Measurements from ENCODE around the gene KIAA1328.
"Not testable (repeated sequence)": the region's sequence is repeated elsewhere in the genome, so short reads cannot be mapped to it uniquely, and the experiment has no call there.

Gene KIAA1328

DNA sequence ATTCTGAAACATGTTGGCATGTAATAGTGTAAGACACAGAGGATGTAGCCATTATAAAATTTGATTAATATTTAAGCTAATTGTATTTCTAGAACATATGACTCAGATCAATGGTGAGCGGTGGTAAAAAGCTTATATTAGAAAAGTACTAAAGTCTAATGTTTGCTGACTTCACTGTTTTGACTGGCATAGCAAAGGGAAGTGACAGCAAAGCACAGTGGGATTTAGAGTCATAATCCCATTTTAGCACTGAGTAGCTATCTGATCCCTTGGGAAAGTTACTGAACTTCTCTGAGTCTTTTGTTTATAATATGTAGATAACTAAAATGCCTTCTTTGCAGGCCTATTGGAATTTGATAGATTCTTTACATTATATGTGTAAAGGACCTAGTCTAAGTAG, 60.4 kb downstream of the KIAA1328 start:
- DNase-seq: no peak

DNA sequence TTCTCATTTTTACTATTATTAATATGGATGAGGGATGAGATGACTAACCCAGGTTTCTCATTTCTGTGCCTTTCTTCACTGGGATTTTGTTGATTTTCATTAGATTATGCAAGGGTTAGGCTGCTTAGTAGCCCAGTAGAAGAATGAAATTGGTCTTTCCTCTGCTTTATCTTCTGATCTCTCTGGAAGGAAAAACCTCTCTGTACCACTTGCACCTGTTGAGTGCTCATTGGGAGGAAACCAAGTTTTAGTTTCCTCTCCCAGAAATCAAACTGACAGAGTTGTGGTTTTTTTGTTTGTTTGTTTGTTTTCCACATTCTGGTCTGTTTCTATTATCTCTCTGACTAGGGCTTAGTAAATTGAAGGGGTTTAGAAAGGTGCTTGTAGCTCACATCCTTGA, 60.8 kb downstream of the KIAA1328 start:
- DNase-seq: no peak

DNA sequence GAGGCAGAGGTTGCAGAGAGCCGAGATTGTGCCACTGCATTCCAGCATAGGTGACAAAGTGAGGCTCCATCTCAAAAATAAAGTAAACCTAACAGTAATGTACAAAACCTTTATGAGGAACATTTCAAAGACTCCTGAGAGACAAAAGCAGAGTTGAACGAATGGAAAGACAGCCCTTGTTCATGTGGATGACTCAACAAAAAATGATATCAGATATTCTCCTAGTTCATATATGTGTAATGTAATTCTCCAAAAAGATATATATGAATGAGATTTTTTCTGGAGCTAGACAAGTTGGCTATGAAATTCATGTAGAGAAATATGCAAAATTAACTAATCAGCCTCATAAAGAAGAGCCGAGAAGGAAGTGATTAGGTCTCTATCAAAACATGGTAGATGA, 61.7 kb downstream of the KIAA1328 start:
- DNase-seq: no peak

DNA sequence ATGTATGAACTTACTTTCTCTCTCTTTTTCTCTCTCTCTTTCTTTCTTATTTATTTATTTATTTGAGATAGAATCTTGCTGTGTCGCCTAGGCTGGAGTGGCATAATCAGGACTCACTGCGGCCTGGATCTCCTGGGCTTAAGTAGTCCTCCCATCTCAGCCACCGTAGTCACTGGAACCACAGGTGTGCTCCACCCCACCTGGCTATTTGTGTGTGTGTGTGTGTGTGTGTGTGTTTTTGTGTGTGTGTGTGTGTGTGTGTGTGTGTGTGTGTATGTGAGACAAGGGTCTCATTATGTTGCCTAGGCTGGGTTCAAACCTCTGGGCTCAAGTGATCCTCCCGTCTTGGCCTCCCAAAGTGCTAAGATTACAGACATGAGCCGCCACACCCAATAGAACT, 64.3 kb downstream of the KIAA1328 start:
- no peak for DNase-seq

DNA sequence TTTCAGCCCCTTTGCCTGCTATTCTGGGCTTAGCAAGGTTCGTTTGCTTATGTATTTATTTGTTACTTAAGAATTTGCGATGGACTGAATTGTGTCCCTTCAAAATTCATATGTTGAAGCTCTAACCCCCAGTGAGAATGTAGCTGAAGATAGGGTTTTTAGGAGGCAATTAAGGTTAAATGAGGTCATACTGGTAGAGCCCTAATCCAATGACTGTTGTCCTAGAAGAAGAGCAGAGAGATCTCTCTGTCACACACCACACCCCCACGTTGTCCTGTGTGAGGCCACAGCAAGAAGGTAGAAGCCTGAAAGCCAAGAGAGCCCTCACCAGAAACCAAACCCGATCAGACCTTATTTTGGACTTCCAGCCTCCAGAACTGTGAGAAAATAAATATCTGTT, 66.7 kb downstream of the KIAA1328 start:
- no peak for DNase-seq

DNA sequence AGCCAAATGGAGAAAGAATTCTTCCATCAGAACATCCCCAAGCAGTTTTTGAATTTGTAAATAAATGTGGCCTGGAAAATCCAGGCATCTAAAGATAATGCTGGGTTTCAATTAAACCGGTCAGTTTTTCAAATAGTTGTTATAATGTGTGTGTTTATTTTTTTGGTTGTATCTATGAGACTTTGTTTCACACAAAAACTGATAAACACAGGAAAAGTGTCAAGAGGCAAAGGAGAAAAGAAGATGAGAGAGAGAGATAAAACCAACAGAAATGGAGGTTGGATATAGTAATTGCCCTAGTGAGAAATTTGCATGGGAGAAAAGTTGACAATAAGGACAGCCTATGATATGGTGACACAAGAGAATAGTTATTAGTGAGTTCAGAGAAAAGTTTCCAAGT, 68.3 kb downstream of the KIAA1328 start:
- no peak for DNase-seq

DNA sequence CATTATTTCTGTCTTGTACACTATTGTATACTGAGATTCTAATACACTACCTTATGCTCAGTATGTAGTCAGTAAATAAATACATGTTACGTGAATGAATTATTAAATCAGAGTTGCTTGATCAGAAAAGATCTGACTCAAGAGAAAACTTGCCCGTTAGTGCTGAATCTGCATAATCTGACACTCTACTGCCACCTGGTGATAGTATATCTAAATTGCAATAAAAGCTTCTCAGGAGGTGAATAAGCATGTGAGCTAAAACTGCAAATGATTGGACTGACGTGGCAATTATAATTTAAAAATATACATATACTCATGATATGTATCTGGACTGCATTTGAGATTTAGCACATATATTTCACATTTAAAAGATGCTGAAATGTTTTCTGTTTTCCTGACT, 70.4 kb downstream of the KIAA1328 start:
- no peak for DNase-seq

DNA sequence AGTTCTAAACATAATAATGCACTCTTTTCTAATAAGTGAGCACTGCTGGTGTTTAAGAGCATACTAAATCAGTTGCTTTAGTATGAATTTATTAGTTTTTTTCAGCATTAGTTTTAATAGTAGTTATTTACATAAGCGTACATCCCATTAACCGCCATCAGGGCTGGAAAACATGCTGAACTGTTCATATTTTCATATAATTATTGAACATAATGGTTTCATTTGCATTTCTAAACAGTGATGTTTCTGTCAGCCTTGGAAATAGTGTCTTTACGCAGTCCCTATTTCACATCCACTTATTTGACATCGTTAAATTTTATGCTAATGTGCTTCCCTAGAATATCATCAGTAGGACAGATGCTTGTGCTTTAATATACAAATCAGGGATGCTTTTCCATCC, 71.5 kb downstream of the KIAA1328 start:
- DNase-seq: no peak

DNA sequence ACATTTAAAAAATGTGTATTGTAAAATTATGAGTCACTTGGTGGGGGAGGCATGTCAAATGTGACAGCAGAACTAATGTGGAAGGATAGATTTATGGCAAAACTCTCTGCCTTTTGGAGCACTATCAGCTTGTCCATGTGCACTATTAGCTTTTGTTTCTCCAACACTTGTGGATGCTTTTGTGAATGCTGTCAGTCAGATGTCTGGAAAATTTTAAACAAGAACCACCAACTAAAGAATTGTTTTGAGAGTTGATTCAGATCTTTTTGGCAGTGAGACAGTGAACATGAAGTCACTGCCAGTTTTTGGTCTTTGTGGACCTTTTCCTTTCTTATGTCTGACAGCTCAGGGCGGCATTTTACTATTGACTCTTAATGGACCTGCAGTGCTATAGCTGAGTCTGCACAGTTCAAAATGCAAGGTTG, 72.4 kb downstream of the KIAA1328 start:
- DNase-seq: no peak

DNA sequence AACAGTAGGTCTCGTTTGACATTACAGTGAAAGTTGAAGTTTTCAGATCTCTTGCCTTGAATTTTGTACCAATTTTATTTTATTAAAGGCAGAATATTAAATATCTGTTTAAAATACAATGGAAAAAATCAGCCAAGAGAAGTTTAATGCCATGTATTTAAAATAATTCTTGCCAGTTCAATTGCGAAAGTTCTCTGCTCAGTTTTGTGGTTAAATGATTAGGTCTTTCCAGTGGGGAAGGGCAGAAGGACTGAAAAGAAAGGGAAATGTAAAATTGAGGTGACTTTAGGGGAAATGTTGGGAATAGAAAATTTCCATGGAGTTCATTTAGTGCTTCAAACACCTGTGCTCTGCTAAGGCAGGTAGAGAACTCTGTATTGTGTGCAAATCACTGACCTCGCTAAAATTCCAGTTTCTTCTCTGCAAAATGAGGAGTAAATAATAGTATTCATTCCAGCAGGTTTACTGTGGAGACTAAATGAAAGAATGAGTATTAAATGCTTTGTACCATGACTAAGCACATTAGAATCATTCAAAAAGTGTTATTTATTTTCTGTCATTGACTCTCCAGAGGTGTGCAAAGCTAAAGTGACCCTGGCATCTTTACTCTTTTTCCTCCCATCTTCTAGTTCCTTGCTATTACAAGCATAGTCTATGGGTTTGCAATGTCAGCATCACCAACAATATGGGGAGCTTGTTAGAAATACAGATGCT, 74.4 kb downstream of the KIAA1328 start:
- no peak for DNase-seq

DNA sequence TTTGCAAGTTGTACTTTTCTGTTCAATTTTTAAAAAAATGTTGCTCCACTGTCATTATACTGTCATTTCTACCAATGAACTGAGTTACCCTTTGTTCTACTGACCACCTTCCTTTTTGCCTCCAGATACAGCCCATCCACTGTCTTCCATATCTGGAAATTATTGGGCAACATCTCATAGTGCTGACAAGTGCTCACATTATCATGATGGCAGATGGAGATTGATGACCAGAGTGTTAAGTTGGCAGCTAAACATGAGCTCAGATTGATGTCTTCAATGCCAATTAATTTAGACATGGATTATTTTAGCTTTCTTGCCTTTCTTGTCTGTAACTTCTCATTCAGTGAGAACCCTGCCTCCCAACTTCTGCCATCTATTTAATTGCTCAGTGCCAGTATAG, 76.6 kb downstream of the KIAA1328 start:
- no peak for DNase-seq

DNA sequence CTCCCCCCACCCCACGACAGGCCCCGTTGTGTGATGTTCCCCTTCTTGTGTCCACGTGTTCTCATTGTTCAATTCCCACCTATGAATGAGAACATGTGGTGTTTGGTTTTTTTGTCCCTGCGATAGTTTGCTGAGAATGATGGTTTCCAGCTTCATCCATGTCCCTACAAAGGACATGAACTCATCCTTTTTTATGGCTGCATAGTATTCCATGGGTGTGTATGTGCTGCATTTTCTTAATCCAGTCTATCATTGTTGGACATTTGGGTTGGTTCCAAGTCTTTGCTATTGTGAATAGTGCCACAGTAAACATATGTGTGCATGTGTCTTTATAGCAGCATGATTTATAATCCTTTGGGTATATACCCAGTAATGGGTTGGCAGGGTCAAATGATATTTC, 80.4 kb downstream of the KIAA1328 start:
- not testable (repeated sequence) for DNase-seq

DNA sequence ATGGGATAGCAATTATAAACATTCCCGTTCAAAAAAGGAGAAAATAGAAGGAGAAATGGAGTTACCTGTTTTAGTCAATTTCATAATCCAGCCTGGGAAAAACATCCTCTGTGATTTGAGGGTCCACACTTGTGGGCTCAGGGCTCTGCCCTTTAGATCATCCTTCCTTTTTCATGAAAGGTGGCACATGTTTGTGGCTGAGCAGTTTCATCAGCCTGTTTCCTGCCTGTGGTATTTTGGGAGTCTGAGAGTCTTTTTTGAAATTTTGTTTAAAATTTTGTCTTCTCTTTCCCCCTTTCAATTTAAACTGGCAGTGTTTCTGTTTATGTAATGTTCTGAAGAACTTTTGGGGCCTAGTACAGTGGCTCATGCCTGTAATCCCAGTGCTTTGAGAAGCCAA, 84.0 kb downstream of the KIAA1328 start:
- no peak for DNase-seq

DNA sequence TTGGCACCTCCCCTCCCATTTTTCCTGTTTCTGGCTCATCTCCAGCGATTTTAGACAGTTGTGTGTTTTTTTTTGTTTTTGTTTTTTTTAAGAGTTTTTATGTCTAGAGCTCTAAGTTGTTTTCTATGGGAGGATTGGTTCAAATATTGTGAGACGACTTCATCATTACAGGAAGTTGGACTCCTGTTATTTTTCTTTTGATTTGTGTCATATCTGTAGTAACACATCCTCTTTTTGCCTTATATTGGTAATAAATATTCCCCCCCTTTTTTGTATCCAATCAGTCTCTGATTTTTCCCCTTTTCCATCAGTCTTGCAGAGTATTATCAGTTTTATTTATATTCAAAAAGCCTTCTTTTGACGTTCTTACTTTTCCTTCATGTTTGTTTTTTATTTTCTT, 89.0 kb downstream of the KIAA1328 start:
- no peak for DNase-seq

DNA sequence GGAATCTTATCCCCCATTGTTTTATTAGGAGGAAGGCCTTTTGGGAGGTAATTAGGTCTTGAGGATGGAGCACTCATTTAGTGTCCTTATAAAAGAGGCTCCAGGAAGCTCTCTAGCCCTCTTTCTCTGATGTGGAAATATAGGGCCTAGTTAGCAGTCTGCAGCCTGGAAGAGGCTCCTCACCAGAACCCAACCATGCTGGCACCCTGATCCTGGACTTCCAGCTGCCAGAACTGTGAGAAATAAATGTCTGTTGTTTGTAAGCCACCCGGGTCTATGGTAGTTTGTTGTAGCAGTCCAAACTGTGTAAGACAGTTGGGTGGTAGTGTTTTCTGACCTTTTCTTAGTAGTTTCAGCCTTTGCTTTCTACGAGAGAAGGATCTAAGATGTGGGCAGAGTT, 100.7 kb downstream of the KIAA1328 start:
- DNase-seq: no peak

DNA sequence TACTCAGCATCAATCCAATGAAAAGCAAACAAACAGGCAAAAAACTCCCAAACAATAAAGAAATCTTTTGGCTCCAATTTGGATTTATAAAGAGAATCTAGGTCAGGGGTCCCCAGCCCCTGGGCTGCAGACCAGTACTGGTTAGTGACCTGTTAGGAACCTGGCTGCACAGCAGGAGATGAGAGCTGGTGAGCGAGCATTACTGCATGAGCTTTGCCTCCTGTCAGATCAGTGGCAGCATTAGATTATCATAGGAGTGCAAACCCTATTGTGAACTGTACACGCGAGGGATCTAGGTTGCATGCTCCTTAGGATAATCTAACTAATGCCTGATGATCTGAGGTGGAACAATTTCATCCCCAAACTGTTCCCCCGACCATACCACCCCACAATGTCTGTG, 102.2 kb downstream of the KIAA1328 start:
- DNase-seq: no peak

DNA sequence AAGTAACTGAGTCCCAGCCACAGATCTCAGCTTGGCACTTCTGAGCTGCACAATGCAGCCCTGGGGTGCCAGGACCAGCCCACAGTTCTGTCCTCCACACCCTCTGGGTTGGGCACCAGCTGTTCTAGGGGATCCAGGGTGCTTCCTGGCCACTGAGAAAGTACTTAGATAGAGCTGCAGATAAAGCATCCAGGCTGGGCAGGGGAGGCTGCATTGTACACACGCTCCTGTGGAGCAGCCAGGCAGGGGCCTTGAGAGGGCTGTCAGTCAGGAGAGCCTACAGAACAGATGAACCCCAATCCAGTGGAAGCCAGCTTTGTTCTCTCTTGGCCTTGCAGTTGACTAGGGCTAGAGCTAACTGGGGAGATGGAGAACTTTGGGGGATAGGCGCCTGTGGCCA, 104.6 kb downstream of the KIAA1328 start:
- no peak for DNase-seq

DNA sequence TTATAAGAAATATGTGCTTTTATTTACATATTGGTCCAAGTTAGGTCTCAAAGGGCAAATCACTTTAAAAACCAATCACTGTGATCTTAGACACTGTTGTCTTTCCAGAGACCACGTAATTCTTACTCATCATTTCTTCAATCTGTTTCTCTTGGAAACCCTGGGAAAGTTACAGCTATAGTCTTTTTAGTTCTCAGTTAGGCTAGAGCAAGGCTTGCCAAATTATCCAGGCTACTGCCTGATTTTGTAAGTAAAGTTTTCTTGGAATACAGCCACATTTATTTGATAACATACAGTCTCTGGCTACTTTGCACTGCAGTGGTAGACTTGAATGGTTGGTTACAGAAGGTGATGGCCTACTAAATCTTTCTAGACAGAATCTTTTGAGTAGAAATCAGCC, 106.0 kb downstream of the KIAA1328 start:
- no peak for DNase-seq

DNA sequence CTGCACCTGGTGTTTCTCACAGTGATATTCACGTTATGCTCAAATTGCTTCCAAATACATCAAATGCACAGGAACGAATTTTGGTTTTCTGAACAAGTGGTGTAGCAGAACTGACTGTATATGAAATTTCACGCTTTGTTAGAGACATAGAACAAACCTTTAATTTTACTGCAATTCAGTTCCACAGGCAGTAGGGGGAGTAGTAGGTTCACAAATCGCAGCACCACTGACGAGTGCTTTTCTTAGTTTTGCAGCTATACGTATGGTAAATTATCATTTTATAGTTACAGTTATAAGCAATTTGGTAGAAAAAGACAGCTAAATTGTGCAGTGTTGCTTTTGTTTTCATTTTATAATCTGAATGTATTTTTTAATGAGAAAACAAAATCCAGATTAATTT, 113.3 kb downstream of the KIAA1328 start:
- DNase-seq: no peak

DNA sequence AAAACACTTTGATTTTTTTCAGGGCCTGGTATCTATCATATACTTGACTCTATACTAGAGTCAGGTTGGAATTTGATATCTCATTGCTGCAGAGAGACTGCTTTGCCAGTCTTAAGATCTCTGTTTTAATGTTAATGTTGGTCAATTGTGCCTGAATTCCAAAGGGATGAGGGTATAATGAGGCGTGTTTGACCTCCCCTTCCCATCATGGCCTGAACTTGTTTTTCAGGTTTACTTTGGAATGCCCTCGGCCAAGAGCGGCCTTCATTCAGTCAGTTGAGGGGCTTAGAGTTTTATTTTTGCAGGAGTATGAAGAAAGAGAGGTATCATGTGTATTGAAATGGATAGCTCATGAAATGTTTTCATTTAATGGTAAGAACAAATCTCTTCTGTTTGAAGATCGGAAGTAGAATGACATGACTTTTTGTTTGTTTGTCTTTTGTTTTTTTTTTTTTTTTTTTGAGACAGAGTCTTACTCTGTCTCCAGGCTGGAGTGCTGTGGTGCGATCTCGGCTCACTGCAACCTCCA, 119.0 kb downstream of the KIAA1328 start:
- no peak for DNase-seq

DNA sequence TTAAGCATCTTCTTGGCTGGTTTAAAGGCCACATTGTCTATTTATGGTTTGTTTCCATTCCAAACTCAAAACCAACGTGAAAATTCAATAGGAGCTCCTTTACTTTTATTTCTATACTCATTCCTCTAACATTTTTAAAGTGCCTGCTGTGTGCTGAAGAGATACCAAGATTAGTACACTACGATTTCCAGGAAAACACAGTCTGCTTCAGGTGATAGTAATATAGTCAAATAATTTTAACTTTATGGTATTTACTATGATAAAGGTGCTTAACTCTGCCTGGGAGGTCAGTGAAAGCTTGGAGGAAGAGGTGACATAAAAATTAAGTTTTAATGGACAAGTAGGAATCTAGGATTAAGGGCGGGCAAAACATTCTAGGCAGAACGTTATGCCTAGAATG, 121.4 kb downstream of the KIAA1328 start:
- DNase-seq: no peak

DNA sequence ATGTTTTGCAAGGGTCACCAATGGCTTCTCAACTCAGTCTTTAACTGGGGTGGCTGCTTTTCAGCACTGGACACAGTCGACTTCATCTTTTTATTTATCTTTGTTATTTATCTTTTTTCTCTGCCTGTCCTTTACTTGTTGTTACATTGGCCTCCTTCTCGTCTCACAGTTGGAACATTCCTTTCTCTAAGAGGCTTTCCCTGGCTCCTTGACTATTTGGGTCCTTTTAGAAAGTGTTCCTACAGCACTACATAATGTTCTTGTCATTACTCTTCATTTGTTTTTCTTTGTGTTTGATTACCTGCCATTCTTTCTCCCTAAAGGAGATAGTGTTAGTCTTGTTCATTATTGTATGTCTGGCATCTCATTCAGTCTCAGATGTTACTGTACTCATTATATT, 122.0 kb downstream of the KIAA1328 start:
- DNase-seq: no peak

DNA sequence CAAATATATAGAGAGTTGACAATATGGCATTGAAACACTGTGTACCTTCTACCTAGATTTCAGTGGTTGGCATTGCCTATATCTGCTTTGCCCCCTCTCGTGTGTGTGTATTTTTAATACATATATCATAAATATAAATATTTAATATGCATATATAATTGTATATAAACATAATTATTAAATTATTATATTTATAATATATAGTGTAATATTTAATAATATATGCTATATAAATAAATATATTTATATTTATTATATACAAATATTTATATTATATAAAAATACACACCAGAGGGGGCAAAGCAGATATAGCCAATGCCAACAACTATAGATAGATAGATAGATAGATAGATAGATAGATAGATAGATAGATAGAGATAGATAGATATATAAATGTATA, 124.1 kb downstream of the KIAA1328 start:
- no peak for DNase-seq

DNA sequence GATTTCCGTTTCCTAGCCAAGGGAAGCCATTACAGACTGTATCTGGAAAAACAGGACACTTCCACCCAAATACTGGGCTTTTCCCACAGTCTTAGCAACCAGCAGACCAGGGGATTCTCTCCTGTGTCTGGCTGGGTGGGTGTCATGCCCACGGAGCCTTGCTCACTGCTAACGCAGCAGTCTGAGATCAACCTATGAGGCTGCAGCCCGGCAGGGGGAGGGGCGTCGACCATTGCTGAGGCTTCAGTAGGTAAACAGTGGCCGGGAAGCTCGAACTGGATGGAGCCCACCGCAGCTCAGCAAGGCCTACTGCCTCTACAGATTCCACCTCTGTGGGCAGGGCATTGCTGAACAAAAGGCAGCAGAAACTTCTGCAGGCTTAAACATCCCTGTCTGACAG, 131.1 kb downstream of the KIAA1328 start:
- DNase-seq: no peak

DNA sequence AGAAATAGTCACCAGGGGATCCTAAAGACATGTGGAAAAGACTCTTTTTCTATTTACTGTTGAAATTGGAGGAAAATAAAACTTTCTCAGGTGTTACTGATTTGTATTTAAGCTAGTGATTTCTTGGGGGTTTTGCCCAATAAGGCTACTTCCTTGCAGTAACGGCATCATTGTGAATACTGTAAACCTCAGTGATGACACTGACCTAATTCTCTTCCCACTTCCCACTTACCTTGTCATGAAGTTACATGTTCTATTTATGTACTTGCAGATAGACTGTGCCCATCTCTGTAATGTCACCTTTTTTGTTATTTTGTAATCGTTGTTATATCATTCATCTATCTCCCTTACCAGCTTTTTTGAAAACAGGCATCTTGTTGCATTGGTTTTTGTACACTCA, 134.5 kb downstream of the KIAA1328 start:
- no peak for DNase-seq
